Mesothelial cell of epicardium (in vitro differentiated cells): ENCODE results near the gene KCTD14. TPM values are rescaled to one million over a fixed set of nuclear protein-coding genes. Genes with fewer than 3 reads are reported as not detected.
A peak's percentile ranks its signal among the peaks of the same experiment; 100 is the strongest.

Source experiments
- DNase-seq, 2 experiments: peaks; one replicate each; pipeline ENCODE4 v3.0.0; 2021; ENCODE audit warnings: low spot score in 2 of 2; ENCODE audit not compliant: unreplicated experiment in 2 of 2
- H3K27ac Mint-ChIP-seq: 2 replicates; pipeline ENCODE4 v1.8.0; 2021; ENCODE audit warnings: mixed read lengths
- H3K27me3 Mint-ChIP-seq: 2 replicates; pipeline ENCODE4 v1.8.0; 2021; ENCODE audit warnings: low read depth, mixed read lengths
- H3K36me3 Mint-ChIP-seq: 2 replicates; pipeline ENCODE4 v1.8.0; 2021; ENCODE audit warnings: mixed read lengths
- H3K4me1 Mint-ChIP-seq: 2 replicates; pipeline ENCODE4 v1.8.0; 2021; ENCODE audit warnings: mixed read lengths
- H3K4me3 Mint-ChIP-seq: 2 replicates; pipeline ENCODE4 v1.8.0; 2021; ENCODE audit warnings: mild to moderate bottlenecking, moderate library complexity, mixed read lengths
- H3K9me3 Mint-ChIP-seq: 2 replicates; pipeline ENCODE4 v1.8.0; 2021; ENCODE audit warnings: mixed read lengths
- total RNA-seq: library from RNA; stranded (reverse); gene quantifications from 3 replicates; pipeline ENCODE4 v1.2.1, GENCODE V29; 2021
- TF ChIP-seq, protein P1 (sequence below): fragments of 200-600 bp; sonication (generic); IDR thresholded peaks from one replicate; pipeline ENCODE4 v1.5.0; 2021; ENCODE audit warnings: antibody characterized with exemption; ENCODE audit not compliant: unreplicated experiment

KCTD14 gene
- total RNA-seq, 1 donor from 2014 or later: 5.4 TPM

GRCh38 chr11:78039919-78040671 lies 17.0 kb upstream of the KCTD14 start:
- H3K9me3 Mint-ChIP-seq: peaks cover 3% of the 10 kb centered on the region
- peak overlapping the region; percentile 4 for H3K4me3 Mint-ChIP-seq
- peak overlapping the region; percentile 99 for H3K27ac Mint-ChIP-seq
- TF ChIP-seq, protein P1, sequence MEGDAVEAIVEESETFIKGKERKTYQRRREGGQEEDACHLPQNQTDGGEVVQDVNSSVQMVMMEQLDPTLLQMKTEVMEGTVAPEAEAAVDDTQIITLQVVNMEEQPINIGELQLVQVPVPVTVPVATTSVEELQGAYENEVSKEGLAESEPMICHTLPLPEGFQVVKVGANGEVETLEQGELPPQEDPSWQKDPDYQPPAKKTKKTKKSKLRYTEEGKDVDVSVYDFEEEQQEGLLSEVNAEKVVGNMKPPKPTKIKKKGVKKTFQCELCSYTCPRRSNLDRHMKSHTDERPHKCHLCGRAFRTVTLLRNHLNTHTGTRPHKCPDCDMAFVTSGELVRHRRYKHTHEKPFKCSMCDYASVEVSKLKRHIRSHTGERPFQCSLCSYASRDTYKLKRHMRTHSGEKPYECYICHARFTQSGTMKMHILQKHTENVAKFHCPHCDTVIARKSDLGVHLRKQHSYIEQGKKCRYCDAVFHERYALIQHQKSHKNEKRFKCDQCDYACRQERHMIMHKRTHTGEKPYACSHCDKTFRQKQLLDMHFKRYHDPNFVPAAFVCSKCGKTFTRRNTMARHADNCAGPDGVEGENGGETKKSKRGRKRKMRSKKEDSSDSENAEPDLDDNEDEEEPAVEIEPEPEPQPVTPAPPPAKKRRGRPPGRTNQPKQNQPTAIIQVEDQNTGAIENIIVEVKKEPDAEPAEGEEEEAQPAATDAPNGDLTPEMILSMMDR: no peak
- no peaks in the 10 kb centered on the region for H3K27me3 Mint-ChIP-seq
- peaks cover 13% of the 10 kb centered on the region for H3K4me1 Mint-ChIP-seq
- DNase-seq: peak; percentile 44 to 70
- no peaks in the 10 kb centered on the region for H3K36me3 Mint-ChIP-seq

GRCh38 chr11:78039391-78039918 lies 16.4 kb upstream of the KCTD14 start:
- H3K4me1 Mint-ChIP-seq: peaks cover 13% of the 10 kb centered on the region
- peaks cover 3% of the 10 kb centered on the region for H3K9me3 Mint-ChIP-seq
- no peaks in the 10 kb centered on the region for H3K27me3 Mint-ChIP-seq
- DNase-seq: no peak
- H3K27ac Mint-ChIP-seq: peak overlapping the region; percentile 99
- no peak overlapping the region for H3K4me3 Mint-ChIP-seq
- TF ChIP-seq, protein P1: no peak
- H3K36me3 Mint-ChIP-seq: no peaks in the 10 kb centered on the region

DNA sequence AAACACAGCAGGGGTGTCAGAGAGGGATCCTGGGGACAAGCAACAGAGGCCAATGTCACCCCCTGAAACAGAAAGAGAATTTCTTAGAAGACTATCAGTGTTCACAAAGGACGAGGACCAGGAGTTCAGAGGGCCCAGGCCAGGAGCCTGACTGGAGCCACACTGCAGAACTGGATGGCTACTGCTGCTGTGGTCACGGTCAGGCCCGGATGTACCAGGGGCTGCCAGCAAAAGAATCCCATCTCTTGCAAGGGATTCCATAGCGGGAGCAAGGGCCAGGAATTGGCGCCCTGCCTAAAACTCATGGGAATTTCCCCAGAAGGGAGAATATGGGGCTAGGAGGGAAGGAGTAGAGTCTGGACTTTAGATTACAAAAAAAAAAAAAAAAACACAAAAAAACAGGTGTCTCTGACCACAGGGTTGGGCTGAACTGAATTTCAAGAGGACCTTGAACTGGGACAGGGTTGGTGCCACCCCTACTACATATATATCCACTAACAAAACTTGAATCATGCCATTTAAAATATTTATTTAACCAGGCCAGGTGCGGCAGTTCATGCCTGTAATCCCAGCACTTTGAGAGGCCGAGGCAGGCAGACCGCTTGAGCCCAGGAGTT lies 15.7 kb upstream of the KCTD14 start:
- Mint-ChIP-seq H3K27me3 (no peaks in the 10 kb centered on the region), H3K36me3 (no peaks in the 10 kb centered on the region), H3K4me1 (peaks cover 13% of the 10 kb centered on the region), H3K4me3 (no peak overlapping the region), H3K27ac (peak overlapping the region; percentile 30), H3K9me3 (no peaks in the 10 kb centered on the region)
- TF ChIP-seq, protein P1: no peak
- DNase-seq: no peak

DNA sequence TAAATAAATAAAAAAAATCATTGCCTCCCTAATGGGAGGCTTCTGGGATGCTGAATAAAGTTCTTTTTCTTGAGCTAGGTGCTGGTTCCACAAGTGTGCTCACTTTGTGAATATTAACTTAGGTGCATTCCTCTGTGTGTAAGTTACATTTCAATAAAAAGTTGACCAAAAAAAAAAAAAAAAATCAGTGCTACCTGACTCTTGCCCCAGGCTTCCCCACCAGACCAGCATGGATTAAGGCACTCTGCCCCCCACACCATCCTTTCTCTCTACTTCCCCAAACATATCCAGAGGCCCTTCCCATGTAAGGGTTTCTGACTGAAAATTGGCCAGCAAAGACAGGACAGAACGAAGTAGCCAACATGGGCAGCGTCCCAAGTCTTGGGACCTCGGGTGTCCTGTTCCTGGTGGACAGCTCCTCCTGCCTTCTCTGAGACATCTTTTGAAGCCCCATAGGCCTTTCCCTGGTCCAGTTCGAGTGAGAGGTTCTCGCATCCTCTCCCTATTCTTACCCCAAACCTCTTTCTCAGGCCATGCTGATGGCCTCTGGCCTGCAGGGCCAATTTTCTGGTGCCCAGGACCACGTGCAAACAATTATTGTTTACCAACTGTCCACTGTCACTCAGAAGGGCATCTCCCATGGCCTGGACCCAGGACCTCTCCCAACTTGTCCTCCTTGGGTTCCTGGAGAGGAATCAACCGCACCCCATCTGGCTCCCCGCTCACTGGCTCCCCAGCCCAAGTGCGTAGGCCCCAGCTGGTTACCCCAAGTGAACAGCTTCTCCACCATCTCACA lies 14.9 kb upstream of the KCTD14 start:
- no peaks in the 10 kb centered on the region for H3K36me3 Mint-ChIP-seq
- H3K9me3 Mint-ChIP-seq: no peaks in the 10 kb centered on the region
- peaks cover 14% of the 10 kb centered on the region for H3K4me1 Mint-ChIP-seq
- H3K27me3 Mint-ChIP-seq: no peaks in the 10 kb centered on the region
- TF ChIP-seq, protein P1: no peak
- no peak overlapping the region for H3K4me3 Mint-ChIP-seq
- no peak for DNase-seq
- peak overlapping the region; percentile 30 for H3K27ac Mint-ChIP-seq

DNA sequence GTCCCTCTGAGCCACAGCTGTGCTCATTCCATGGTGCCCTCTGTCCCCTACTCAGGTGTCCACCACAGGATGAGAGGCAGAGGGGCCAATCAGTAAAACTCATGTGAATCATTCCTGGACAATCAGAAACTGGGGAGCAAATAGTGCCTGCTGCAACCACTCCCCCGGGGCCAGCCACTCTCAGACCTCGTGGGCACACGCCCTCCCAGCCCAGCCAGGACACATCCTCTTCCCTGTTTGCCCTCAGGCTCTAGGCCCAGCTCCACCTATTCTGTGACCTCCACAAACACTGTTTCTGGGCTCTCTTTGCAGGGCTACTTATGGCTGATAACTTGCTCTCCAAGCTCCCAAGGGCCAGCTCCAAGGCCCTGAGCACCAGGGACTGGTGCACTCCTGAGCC lies 14.0 kb upstream of the KCTD14 start:
- no peaks in the 10 kb centered on the region for H3K9me3 Mint-ChIP-seq
- no peaks in the 10 kb centered on the region for H3K36me3 Mint-ChIP-seq
- H3K4me1 Mint-ChIP-seq: peaks cover 18% of the 10 kb centered on the region

More for the DNA sequence above, 14.0 kb upstream of the KCTD14 start:
- no peak overlapping the region for H3K4me3 Mint-ChIP-seq
- no peaks in the 10 kb centered on the region for H3K27me3 Mint-ChIP-seq
- TF ChIP-seq, protein P1: no peak
- H3K27ac Mint-ChIP-seq: no peak overlapping the region
- no peak for DNase-seq
